IgD-negative memory B cell (primary cell): ENCODE measurements around the gene NCAM2. TPM values are rescaled to one million over a fixed set of nuclear protein-coding genes. Genes with fewer than 3 reads are reported as not detected.
A peak's percentile ranks its signal among the peaks of the same experiment; 100 is the strongest.

Source experiments
- H3K27ac Mint-ChIP-seq, 3 donors: one replicate each; pipeline ENCODE4 v1.8.0; 2020 to 2022; ENCODE audit warnings: mild to moderate bottlenecking in 3 of 3, mixed read lengths in 3 of 3, moderate library complexity in 1 of 3
- H3K27me3 Mint-ChIP-seq: one replicate; pipeline ENCODE4 v1.8.0; 2021; ENCODE audit warnings: mixed read lengths
- H3K36me3 Mint-ChIP-seq: one replicate; pipeline ENCODE4 v1.8.0; 2020; ENCODE audit warnings: mild to moderate bottlenecking, mixed read lengths
- H3K4me1 Mint-ChIP-seq, 3 donors: one replicate each; pipeline ENCODE4 v1.8.0; 2020 to 2022; ENCODE audit warnings: mixed read lengths in 3 of 3, mild to moderate bottlenecking in 1 of 3
- H3K4me3 Mint-ChIP-seq, 4 donors: one replicate each; pipeline ENCODE4 v1.8.0; 2020 to 2022; ENCODE audit warnings: mild to moderate bottlenecking in 4 of 4, mixed read lengths in 4 of 4, moderate library complexity in 3 of 4
- H3K9me3 Mint-ChIP-seq, 3 donors: one replicate each; pipeline ENCODE4 v1.8.0; 2020 to 2021; ENCODE audit warnings: mixed read lengths in 3 of 3, mild to moderate bottlenecking in 1 of 3
- polyA plus RNA-seq: library from polyadenylated mRNA; unstranded; fragments of 300-500 nt; fragmentation: Illumina TruSeq; gene quantifications from one replicate; pipeline ENCODE4 v1.2.3, GENCODE V29; 2021

NCAM2 gene
- polyA plus RNA-seq, 1 donor from 2014 or later: not detected

GRCh38 chr21:21156957-21157356, 158.7 kb downstream of the NCAM2 start:
- H3K9me3 Mint-ChIP-seq: no peaks in the 10 kb centered on the region
- no peaks in the 10 kb centered on the region for H3K36me3 Mint-ChIP-seq
- H3K27ac Mint-ChIP-seq: no peak overlapping the region
- H3K4me1 Mint-ChIP-seq: no peaks in the 10 kb centered on the region
- no peaks in the 10 kb centered on the region for H3K27me3 Mint-ChIP-seq
- no peak overlapping the region for H3K4me3 Mint-ChIP-seq

- no peaks in the 10 kb centered on the region for H3K36me3 Mint-ChIP-seq
- H3K4me1 Mint-ChIP-seq: peaks cover 0 to 3% (median 0%) of the 10 kb centered on the region in 3 donors
- no peak overlapping the region for H3K27ac Mint-ChIP-seq
- H3K4me3 Mint-ChIP-seq: no peak overlapping the region
- no peaks in the 10 kb centered on the region for H3K27me3 Mint-ChIP-seq
- no peaks in the 10 kb centered on the region for H3K9me3 Mint-ChIP-seq
These were observed 160.2 kb downstream of the NCAM2 start for GRCh38 chr21:21158376-21158918.

DNA sequence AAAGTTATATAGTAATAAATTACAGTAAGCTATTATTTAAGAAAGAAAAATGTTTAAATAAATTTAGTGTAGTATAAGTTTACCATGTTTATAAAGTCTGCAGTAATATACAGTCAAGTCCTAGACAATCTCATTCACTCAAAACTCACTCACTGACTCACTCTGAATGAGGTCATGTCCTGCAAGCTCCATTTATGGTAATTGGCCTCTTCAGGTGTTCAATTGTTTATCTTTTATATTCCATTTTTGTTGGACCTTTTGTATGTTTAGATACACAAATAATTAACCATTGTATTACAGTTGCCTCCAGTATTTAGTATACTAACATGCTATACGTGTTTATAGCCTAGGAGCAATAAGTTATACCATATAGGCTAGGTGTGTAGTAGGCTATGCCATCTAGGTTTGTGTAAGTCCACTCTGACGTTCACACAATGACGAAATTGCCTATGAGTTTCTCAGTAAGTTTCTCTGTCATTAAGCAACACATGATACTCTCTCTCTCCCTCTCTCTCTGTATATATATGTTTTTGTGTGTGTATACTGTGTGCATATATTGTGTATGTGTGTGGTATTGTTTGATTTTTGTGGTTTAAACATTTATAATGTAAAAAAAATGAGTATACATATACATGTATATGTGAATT, 161.2 kb downstream of the NCAM2 start:
- Mint-ChIP-seq H3K4me1 (peaks cover 0 to 4% (median 0%) of the 10 kb centered on the region in 3 donors), H3K27me3 (no peaks in the 10 kb centered on the region), H3K27ac (no peak overlapping the region), H3K36me3 (no peaks in the 10 kb centered on the region), H3K9me3 (no peaks in the 10 kb centered on the region), H3K4me3 (no peak overlapping the region)

- Mint-ChIP-seq H3K9me3 (peaks cover 0 to 3% (median 0%) of the 10 kb centered on the region in 3 donors), H3K27ac (no peak overlapping the region), H3K4me3 (no peak overlapping the region), H3K27me3 (no peaks in the 10 kb centered on the region), H3K4me1 (peaks cover 0 to 4% (median 0%) of the 10 kb centered on the region in 3 donors), H3K36me3 (no peaks in the 10 kb centered on the region)
These were observed 164.6 kb downstream of the NCAM2 start for GRCh38 chr21:21162786-21163185.

- Mint-ChIP-seq H3K36me3 (peaks cover 2% of the 10 kb centered on the region), H3K9me3 (peaks cover 0 to 3% (median 0%) of the 10 kb centered on the region in 3 donors), H3K27ac (no peak overlapping the region), H3K4me1 (peaks cover 0 to 4% (median 0%) of the 10 kb centered on the region in 3 donors), H3K4me3 (no peak overlapping the region), H3K27me3 (no peaks in the 10 kb centered on the region)
These were observed 165.7 kb downstream of the NCAM2 start for GRCh38 chr21:21163904-21164303.

GRCh38 chr21:21165063-21165645, 166.9 kb downstream of the NCAM2 start:
- H3K9me3 Mint-ChIP-seq: peaks cover 0 to 3% (median 0%) of the 10 kb centered on the region in 3 donors
- H3K36me3 Mint-ChIP-seq: peaks cover 3% of the 10 kb centered on the region
- no peaks in the 10 kb centered on the region for H3K27me3 Mint-ChIP-seq
- peaks cover 0 to 4% (median 0%) of the 10 kb centered on the region in 3 donors for H3K4me1 Mint-ChIP-seq
- H3K27ac Mint-ChIP-seq: no peak overlapping the region
- H3K4me3 Mint-ChIP-seq: no peak overlapping the region

DNA sequence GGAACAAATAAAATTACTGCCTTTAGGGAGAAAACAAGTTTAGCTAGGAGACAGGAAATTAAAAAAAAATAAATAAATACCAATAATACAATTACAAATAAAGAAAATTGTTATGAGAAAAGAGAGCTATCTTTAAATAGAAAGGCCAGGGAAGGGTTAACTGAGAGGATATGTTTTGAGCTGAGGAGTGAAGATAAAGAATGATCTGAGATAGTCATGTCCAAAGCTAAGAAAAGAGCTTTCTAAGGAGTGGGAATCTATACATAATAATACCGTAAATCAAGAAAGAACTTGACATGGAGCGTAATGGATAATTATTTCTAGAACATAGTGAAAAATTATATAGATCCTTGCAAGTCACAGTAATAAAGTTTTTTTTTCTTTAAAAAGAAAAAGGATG, 176.5 kb downstream of the NCAM2 start:
- H3K27me3 Mint-ChIP-seq: no peaks in the 10 kb centered on the region
- no peaks in the 10 kb centered on the region for H3K36me3 Mint-ChIP-seq
- no peak overlapping the region for H3K4me3 Mint-ChIP-seq
- no peak overlapping the region for H3K27ac Mint-ChIP-seq
- H3K9me3 Mint-ChIP-seq: no peaks in the 10 kb centered on the region
- H3K4me1 Mint-ChIP-seq: peaks cover 0 to 6% (median 4%) of the 10 kb centered on the region in 3 donors

DNA sequence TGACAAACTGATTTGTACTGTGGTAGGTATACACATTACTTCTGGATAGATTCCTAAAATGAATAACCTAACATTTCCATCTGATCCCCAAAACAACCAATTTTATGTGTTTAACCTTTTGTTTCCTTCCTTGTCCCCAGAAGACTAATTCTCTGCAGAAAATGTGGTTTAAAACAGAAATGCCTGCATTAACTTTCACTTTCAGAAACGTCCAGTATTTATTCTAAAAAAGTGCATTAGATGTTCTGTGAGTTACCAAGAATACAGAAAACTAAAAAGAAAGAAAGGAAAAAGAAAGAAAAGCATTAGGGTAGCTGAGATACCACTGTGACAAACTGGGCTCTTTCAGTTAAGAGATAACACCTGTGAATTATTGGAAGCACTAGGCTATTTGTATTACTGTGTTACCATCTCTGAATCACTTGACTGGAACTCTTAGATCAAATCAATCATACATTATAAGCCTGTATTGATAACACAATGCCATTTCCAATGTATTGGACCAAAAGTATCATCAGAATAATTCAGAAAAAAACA, 177.7 kb downstream of the NCAM2 start:
- Mint-ChIP-seq H3K9me3 (no peaks in the 10 kb centered on the region), H3K27me3 (no peaks in the 10 kb centered on the region), H3K27ac (no peak overlapping the region), H3K4me3 (peak overlapping the region in 1 of 4 donors; percentile 32), H3K36me3 (no peaks in the 10 kb centered on the region), H3K4me1 (peaks cover 0 to 6% (median 4%) of the 10 kb centered on the region in 3 donors)

DNA sequence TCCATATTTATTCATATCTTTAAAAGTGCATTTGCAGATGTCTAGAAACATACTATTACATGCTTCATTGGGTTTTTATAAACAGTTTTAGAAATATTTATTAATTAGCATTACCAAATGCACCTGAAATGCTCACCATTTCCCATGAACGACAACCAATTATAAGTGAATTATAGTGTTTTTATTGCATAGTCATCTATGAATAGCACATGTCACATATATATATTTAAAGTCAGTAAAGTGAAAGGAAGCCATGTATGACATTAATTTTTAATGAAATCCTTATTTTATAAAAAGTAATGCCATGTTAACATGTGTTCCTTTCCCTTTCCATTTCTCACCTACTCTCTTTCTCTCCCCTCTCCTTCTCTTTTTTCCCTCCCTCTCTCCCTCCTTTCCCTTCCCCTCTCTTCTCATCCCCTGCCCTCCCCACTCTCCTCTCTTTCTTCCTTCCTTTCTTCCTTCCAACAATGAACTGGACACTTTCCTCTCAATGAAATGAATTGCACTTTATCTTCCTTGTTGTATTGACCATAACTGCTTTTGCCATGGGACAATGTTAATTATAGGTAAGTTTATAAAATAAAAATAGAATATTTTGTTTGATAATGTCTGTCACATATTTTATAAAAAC, 179.3 kb downstream of the NCAM2 start:
- H3K36me3 Mint-ChIP-seq: no peaks in the 10 kb centered on the region
- H3K4me3 Mint-ChIP-seq: no peak overlapping the region
- H3K9me3 Mint-ChIP-seq: no peaks in the 10 kb centered on the region
- no peak overlapping the region for H3K27ac Mint-ChIP-seq
- peaks cover 0 to 6% (median 4%) of the 10 kb centered on the region in 3 donors for H3K4me1 Mint-ChIP-seq
- H3K27me3 Mint-ChIP-seq: no peaks in the 10 kb centered on the region

DNA sequence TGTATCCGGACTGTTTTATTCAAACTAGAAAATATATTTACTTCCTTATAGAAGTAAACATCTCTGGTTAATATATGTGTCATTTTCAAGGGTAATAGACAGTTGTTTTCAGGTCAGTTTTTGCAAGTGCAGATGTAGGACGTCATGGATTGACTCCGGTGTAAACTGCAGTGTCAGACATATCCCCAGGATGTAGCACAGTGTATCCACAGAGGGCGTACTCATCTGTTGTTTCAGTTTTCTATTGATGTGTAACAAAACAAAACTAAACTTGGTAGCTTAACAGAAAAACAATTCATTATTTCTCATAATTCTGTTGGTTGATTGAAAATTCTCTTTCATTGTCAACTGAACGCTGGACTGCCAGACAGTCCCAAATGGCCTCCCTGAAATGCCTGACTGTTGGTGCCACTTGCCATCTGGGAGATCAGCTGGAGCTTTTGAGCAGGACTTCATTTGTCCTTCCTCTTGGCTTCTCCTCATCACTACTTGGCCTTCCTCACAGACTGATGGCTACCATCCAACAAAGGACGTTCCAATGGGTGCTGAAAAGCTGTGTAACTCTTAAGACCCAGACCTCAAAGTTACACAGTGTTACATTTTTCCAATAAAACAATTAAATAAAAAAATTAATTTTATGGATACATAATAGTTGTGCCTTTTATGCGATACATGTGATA, 181.6 kb downstream of the NCAM2 start:
- Mint-ChIP-seq H3K27me3 (peaks cover 1% of the 10 kb centered on the region), H3K4me3 (no peak overlapping the region), H3K27ac (no peak overlapping the region), H3K4me1 (peaks cover 0 to 6% (median 4%) of the 10 kb centered on the region in 3 donors), H3K9me3 (no peaks in the 10 kb centered on the region), H3K36me3 (no peaks in the 10 kb centered on the region)

- Mint-ChIP-seq H3K36me3 (no peaks in the 10 kb centered on the region), H3K9me3 (no peaks in the 10 kb centered on the region), H3K4me1 (no peaks in the 10 kb centered on the region), H3K4me3 (no peak overlapping the region), H3K27ac (no peak overlapping the region), H3K27me3 (peaks cover 1% of the 10 kb centered on the region)
These were observed 184.3 kb downstream of the NCAM2 start for GRCh38 chr21:21182401-21183010.

- Mint-ChIP-seq H3K9me3 (no peaks in the 10 kb centered on the region), H3K27me3 (peaks cover 1% of the 10 kb centered on the region), H3K4me1 (no peaks in the 10 kb centered on the region)
These were observed 184.9 kb downstream of the NCAM2 start for GRCh38 chr21:21183092-21183491.

DNA sequence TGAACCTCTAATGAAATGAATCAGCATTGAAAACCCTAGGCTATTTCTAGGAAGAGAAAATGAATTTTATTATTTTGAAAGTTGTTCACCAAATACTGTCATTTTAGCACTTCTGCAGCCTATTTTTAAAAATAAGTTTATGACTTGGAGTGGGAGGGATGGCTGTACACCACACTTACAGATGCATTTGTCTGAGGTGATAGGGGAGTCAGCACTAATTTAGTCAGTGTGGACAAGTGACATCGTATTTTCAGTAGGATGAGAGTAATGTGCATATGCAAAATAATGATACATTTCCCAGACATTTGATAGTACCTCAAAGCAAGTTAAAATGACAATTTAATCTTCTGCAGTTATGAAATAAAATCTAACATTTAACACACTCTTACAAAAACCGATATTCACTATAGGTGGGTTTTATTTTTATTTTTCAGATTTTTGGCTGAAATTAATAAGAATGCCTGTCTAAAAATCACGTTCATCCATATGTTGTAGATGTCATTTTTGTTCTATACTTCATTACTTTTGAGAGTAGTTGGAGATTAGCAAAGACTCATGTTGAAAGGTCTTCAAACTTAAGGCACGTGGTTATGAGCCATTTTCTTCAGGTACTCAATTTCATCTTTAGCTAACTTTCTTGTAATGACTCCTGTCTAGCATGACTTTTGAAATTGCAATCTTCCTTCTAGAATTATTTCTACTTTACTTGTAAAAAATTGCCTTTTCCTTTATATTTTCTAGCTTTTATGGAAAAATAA, 186.7 kb downstream of the NCAM2 start:
- Mint-ChIP-seq H3K27me3 (peaks cover 1% of the 10 kb centered on the region), H3K4me1 (no peaks in the 10 kb centered on the region), H3K4me3 (no peak overlapping the region)

More at GRCh38 chr21:21183092-21183491, 184.9 kb downstream of the NCAM2 start:
- Mint-ChIP-seq H3K27ac (no peak overlapping the region), H3K4me3 (no peak overlapping the region), H3K36me3 (no peaks in the 10 kb centered on the region)

DNA sequence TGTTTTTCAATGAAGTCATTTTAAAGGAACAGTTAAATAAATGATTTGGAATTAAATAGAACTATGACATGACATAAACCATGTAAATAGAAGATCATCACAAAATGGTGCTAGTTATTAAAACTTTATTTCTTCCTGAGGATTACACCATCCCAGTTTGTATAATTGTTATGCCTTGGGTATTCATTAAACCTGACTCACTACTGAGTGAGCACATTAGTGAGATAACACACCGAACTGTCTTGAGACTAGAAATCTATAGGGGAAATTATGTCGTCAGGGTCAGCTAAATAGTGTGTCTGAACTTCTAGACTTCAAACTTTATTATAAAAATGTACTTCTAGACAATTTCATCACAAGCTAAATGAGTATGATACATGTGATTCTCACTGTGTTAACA, 189.4 kb downstream of the NCAM2 start:
- Mint-ChIP-seq H3K9me3 (no peaks in the 10 kb centered on the region), H3K4me3 (no peak overlapping the region), H3K27me3 (peaks cover 1% of the 10 kb centered on the region), H3K27ac (no peak overlapping the region), H3K4me1 (no peaks in the 10 kb centered on the region), H3K36me3 (no peaks in the 10 kb centered on the region)

More for the DNA sequence above, 186.7 kb downstream of the NCAM2 start:
- no peak overlapping the region for H3K27ac Mint-ChIP-seq
- no peaks in the 10 kb centered on the region for H3K9me3 Mint-ChIP-seq
- H3K36me3 Mint-ChIP-seq: no peaks in the 10 kb centered on the region
